Measurements from ENCODE around the gene NCOA7. TPM values are rescaled to one million over a fixed set of nuclear protein-coding genes. Genes with fewer than 3 reads are reported as not detected.

Gene NCOA7
- total RNA-seq, 4 donors from 2014 or later: 18.1 to 31.4 (median 26.7) TPM

- Histone ChIP-seq H3K27ac (peak overlapping the region in 2 of 4 donors; percentile 4 to 99), H3K9me3 (no peaks in the 10 kb centered on the region)
- no peak for TF ChIP-seq EP300 (IDR thresholded peaks at IDR 0.05)
- TF ChIP-seq POLR2AphosphoS5 (IDR thresholded peaks at IDR 0.05): no peak
- no peak for TF ChIP-seq CTCF (IDR thresholded peaks at IDR 0.05)
- TF ChIP-seq POLR2A (IDR thresholded peaks at IDR 0.05): no peak
Measured at GRCh38 chr6:125794342-125795137, 3.8 kb downstream of the NCOA7 start.

GRCh38 chr6:125795301-125795700, 4.5 kb downstream of the NCOA7 start:
- H3K4me1 ChIP-seq: peaks cover 0 to 33% (median 0%) of the 10 kb centered on the region in 3 donors

More at GRCh38 chr6:125794342-125795137, 3.8 kb downstream of the NCOA7 start:
- Histone ChIP-seq H3K4me3 (no peak overlapping the region), H3K4me1 (peaks cover 0 to 40% (median 4%) of the 10 kb centered on the region in 3 donors), H3K27me3 (no peaks in the 10 kb centered on the region), H3K36me3 (peaks cover 0 to 8% of the 10 kb centered on the region in 2 donors)
- ATAC-seq: no peak
- 93 to 95% methylated on average over 5 of the region's 5 CpGs for WGBS, 2 donors (ENCODE audit: low coverage in 1 of 2)

GRCh38 chr6:125797120-125797885, 6.5 kb downstream of the NCOA7 start:
- Histone ChIP-seq H3K27me3 (no peaks in the 10 kb centered on the region), H3K36me3 (peaks cover 0 to 8% of the 10 kb centered on the region in 2 donors), H3K4me1 (peaks cover 0 to 27% (median 0%) of the 10 kb centered on the region in 3 donors), H3K9me3 (no peaks in the 10 kb centered on the region), H3K27ac (no peak overlapping the region), H3K4me3 (no peak overlapping the region)
- WGBS, 2 donors (ENCODE audit: low coverage in 1 of 2): 76 to 83% methylated on average over 2 of the region's 3 CpGs
- TF ChIP-seq POLR2AphosphoS5 (IDR thresholded peaks at IDR 0.05) (no peak), POLR2A (IDR thresholded peaks at IDR 0.05) (no peak), EP300 (IDR thresholded peaks at IDR 0.05) (no peak), CTCF (IDR thresholded peaks at IDR 0.05) (no peak)
- ATAC-seq: no peak

More at GRCh38 chr6:125795301-125795700, 4.5 kb downstream of the NCOA7 start:
- Histone ChIP-seq H3K4me3 (no peak overlapping the region), H3K36me3 (peaks cover 0 to 8% of the 10 kb centered on the region in 2 donors), H3K9me3 (no peaks in the 10 kb centered on the region), H3K27ac (no peak overlapping the region), H3K27me3 (no peaks in the 10 kb centered on the region)
- no peak for ATAC-seq
- WGBS, 2 donors (ENCODE audit: low coverage in 1 of 2): 87 to 100% methylated on average over 1 of the region's 1 CpG
- TF ChIP-seq EP300 (IDR thresholded peaks at IDR 0.05) (no peak), CTCF (IDR thresholded peaks at IDR 0.05) (no peak), POLR2AphosphoS5 (IDR thresholded peaks at IDR 0.05) (no peak), POLR2A (IDR thresholded peaks at IDR 0.05) (no peak)

- TF ChIP-seq POLR2A (IDR thresholded peaks at IDR 0.05) (no peak), CTCF (IDR thresholded peaks at IDR 0.05) (no peak), EP300 (IDR thresholded peaks at IDR 0.05) (no peak), POLR2AphosphoS5 (IDR thresholded peaks at IDR 0.05) (no peak)
- 76 to 100% methylated on average over 3 of the region's 3 CpGs for WGBS, 2 donors (ENCODE audit: low coverage in 1 of 2)
- no peak overlapping the region for H3K27ac ChIP-seq
Measured at GRCh38 chr6:125797886-125798444, 7.2 kb downstream of the NCOA7 start.

More at GRCh38 chr6:125797886-125798444, 7.2 kb downstream of the NCOA7 start:
- Histone ChIP-seq H3K4me1 (peaks cover 0 to 26% (median 0%) of the 10 kb centered on the region in 3 donors), H3K27me3 (no peaks in the 10 kb centered on the region), H3K4me3 (no peak overlapping the region), H3K9me3 (no peaks in the 10 kb centered on the region), H3K36me3 (peaks cover 0 to 8% of the 10 kb centered on the region in 2 donors)
- no peak for ATAC-seq
